A673 (cell line): ENCODE results near the gene KCNH5. TPM values are rescaled to one million over a fixed set of nuclear protein-coding genes. Genes with fewer than 3 reads are reported as not detected.

ENCODE experiments used
- BruUV-seq: library from RNA; stranded (reverse); fragments of 400-500 nt; replicated peaks from 2 replicates; lab custom pipeline; 2021; lab: Mats Ljungman, UMichigan
- CTCF ChIA-PET: fragments of 300-600 bp; sonication (Branson Sonifier 250); formaldehyde crosslinking; loops from one replicate; lab custom pipeline; 2022; ENCODE audit warnings: antibody characterized with exemption; lab: Charles Lee
- POLR2A ChIA-PET: fragments of 300-600 bp; sonication (Branson Sonifier 250); formaldehyde crosslinking; loops from one replicate; lab custom pipeline; 2022; ENCODE audit warnings: antibody characterized with exemption; ENCODE audit not compliant: low non-redundant PET; lab: Charles Lee
- DNase-seq: peaks from one replicate; pipeline ENCODE4 v3.0.0-alpha.2; 2015; ENCODE audit warnings: low spot score
- H3K27ac ChIP-seq: fragments of 200-600 bp; sonication (generic); 2 replicates; pipeline ENCODE4 v1.5.1; 2016; ENCODE audit warnings: mixed run types, low read depth, mild to moderate bottlenecking, mixed read lengths, antibody characterized with exemption, low read length; ENCODE audit not compliant: poor library complexity, severe bottlenecking
- H3K27me3 ChIP-seq: fragments of 200-600 bp; sonication (generic); replicated peaks from 2 replicates; pipeline ENCODE4 v1.6.1; 2017; ENCODE audit warnings: mixed run types, low read depth, mild to moderate bottlenecking, mixed read lengths, antibody characterized with exemption, low read length; ENCODE audit not compliant: insufficient read depth, poor library complexity
- H3K36me3 ChIP-seq: fragments of 200-600 bp; sonication (generic); 2 replicates; pipeline ENCODE4 v1.6.1; 2016; ENCODE audit warnings: mixed run types, mild to moderate bottlenecking, mixed read lengths, antibody characterized with exemption, low read length; ENCODE audit not compliant: insufficient read depth, poor library complexity, severe bottlenecking
- H3K4me1 ChIP-seq: fragments of 200-600 bp; sonication (generic); 2 replicates; pipeline ENCODE4 v1.6.1; 2017; ENCODE audit warnings: mixed run types, mild to moderate bottlenecking, mixed read lengths, antibody characterized with exemption, low read length; ENCODE audit not compliant: insufficient read depth, poor library complexity, severe bottlenecking
- H3K4me3 ChIP-seq: fragments of 200-600 bp; sonication (generic); 2 replicates; pipeline ENCODE4 v1.5.1; 2016; ENCODE audit warnings: low read depth, mixed run types, mild to moderate bottlenecking, mixed read lengths, low read length; ENCODE audit not compliant: poor library complexity, severe bottlenecking
- H3K9me3 ChIP-seq: fragments of 200-600 bp; sonication (generic); 2 replicates; pipeline ENCODE4 v1.6.1; 2016; ENCODE audit warnings: mixed run types, low read depth, mild to moderate bottlenecking, mixed read lengths, antibody characterized with exemption, low read length; ENCODE audit not compliant: poor library complexity, severe bottlenecking
- CTCF ChIP-seq: fragments of 300-800, 200-600 bp; sonication (generic); conservative IDR thresholded peaks from 2 replicates; pipeline ENCODE4 v1.5.1; 2017; ENCODE audit warnings: low read depth, mild to moderate bottlenecking, antibody characterized with exemption, low read length, moderate library complexity, mixed read lengths
- EZH2 ChIP-seq: fragments of 200-600 bp; sonication (generic); IDR thresholded peaks from 2 replicates; pipeline ENCODE4 v1.6.1; 2017; ENCODE audit warnings: borderline replicate concordance, low read depth, mild to moderate bottlenecking, mixed read lengths, antibody characterized with exemption, low read length; ENCODE audit not compliant: poor library complexity, severe bottlenecking
- intact Hi-C: fragments of 100-400 bp; cut with micrococcal nuclease; formaldehyde crosslinking; loops from one replicate; pipeline ENCODE4 v1.10.0; 2022; ENCODE audit not compliant: unreplicated experiment
- total RNA-seq: library from RNA; stranded (reverse); gene quantifications from 2 replicates; pipeline ENCODE4 v1.2.3, GENCODE V29; 2021

The KCNH5 gene
- total RNA-seq, 1 experiment from 2014 or later, result 27.9 TPM

- no peaks in the 10 kb centered on the region for H3K27me3 ChIP-seq
- no peak overlapping the region for H3K27ac ChIP-seq
- DNase-seq, result no peak
- CTCF ChIA-PET, result no interaction called here
- no peak for TF ChIP-seq CTCF
- no peak for TF ChIP-seq EZH2
- no peaks in the 10 kb centered on the region for H3K36me3 ChIP-seq
- no peak overlapping the region for H3K4me3 ChIP-seq
- POLR2A ChIA-PET, result no interaction called here
- peaks cover 5% of the 10 kb centered on the region for H3K4me1 ChIP-seq
- no TSS peak for BruUV-seq
- no peaks in the 10 kb centered on the region for H3K9me3 ChIP-seq
- intact Hi-C loops, result no loop called here
Measured at GRCh38 chr14:62778310-62778709, 266.9 kb downstream of the KCNH5 start.

- no peaks in the 10 kb centered on the region for H3K27me3 ChIP-seq
- POLR2A ChIA-PET, result no interaction called here
- peak; percentile 8 for DNase-seq
- no peak overlapping the region for H3K27ac ChIP-seq
- TSS peak; percentile 15 for BruUV-seq
- TF ChIP-seq CTCF, result no peak
- no peak for TF ChIP-seq EZH2
- peaks cover 5% of the 10 kb centered on the region for H3K4me1 ChIP-seq
- intact Hi-C loops, result no loop called here
- H3K9me3 ChIP-seq, result no peaks in the 10 kb centered on the region
- no peaks in the 10 kb centered on the region for H3K36me3 ChIP-seq
- H3K4me3 ChIP-seq, result no peak overlapping the region
- CTCF ChIA-PET, result no interaction called here
Measured at GRCh38 chr14:62777510-62777909, 267.7 kb downstream of the KCNH5 start.

- no peak for DNase-seq
Measured at GRCh38 chr14:62776300-62776699, 269.0 kb downstream of the KCNH5 start.

More at GRCh38 chr14:62776300-62776699, 269.0 kb downstream of the KCNH5 start:
- Histone ChIP-seq H3K4me3 (no peak overlapping the region), H3K9me3 (no peaks in the 10 kb centered on the region), H3K4me1 (no peaks in the 10 kb centered on the region), H3K27ac (no peak overlapping the region), H3K27me3 (no peaks in the 10 kb centered on the region), H3K36me3 (no peaks in the 10 kb centered on the region)
- intact Hi-C loops, result no loop called here
- ChIA-PET POLR2A (no interaction called here), CTCF (no interaction called here)
- TF ChIP-seq CTCF (no peak), EZH2 (no peak)
- no TSS peak for BruUV-seq
